ENCODE results near the gene JMJD1C.

DNA sequence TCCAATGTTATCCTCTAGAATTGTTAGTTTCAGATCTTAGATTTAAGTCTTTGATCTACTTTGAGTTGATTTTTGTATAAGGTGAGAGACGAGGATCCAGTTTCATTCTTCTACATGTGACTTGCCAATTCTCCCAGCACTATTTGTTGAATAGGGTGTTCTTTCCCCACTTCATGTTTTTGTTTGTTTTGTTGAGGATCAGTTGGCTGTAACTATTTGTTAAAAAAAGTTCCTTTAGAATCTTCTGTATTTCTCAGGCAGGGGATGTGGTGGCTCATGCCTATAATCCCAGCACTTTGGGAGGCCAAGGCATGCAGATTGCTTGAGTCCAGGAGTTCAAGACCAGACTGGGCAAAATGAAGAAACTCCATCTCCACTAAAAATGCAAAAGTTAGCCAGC lies 151.8 kb downstream of the JMJD1C start:
- TF ChIP-seq, protein P1, sequence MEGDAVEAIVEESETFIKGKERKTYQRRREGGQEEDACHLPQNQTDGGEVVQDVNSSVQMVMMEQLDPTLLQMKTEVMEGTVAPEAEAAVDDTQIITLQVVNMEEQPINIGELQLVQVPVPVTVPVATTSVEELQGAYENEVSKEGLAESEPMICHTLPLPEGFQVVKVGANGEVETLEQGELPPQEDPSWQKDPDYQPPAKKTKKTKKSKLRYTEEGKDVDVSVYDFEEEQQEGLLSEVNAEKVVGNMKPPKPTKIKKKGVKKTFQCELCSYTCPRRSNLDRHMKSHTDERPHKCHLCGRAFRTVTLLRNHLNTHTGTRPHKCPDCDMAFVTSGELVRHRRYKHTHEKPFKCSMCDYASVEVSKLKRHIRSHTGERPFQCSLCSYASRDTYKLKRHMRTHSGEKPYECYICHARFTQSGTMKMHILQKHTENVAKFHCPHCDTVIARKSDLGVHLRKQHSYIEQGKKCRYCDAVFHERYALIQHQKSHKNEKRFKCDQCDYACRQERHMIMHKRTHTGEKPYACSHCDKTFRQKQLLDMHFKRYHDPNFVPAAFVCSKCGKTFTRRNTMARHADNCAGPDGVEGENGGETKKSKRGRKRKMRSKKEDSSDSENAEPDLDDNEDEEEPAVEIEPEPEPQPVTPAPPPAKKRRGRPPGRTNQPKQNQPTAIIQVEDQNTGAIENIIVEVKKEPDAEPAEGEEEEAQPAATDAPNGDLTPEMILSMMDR (IDR thresholded peaks at IDR 0.05), result no peak
- TF ChIP-seq POLR2A (IDR thresholded peaks at IDR 0.05), result no peak
